Breast epithelium (tissue), 4 donors: Measurements from ENCODE around the gene SOX1. TPM values are rescaled to one million over a fixed set of nuclear protein-coding genes. Genes with fewer than 3 reads are reported as not detected.

Experiments
- DNase-seq, 2 donors: peaks; one replicate each; pipeline ENCODE4 v3.0.0-alpha.2; 2019; ENCODE audit warnings: low spot score in 2 of 2
- H3K27ac ChIP-seq, 2 donors: fragments of 200-600 bp; sonication (generic) in 1 of 2; one replicate each; pipeline ENCODE4 v1.5.1; 2016 to 2019; ENCODE audit warnings: mild to moderate bottlenecking in 1 of 2
- H3K27me3 ChIP-seq, 2 donors: fragments of 200-600 bp; sonication (generic) in 1 of 2; one replicate each; pipeline versions ENCODE4 v1.5.1 to v1.6.0; 2017 to 2019; ENCODE audit warnings: control low read depth in 1 of 2, mild to moderate bottlenecking in 1 of 2
- H3K36me3 ChIP-seq: fragments of 200-600 bp; one replicate; pipeline ENCODE4 v1.5.1; 2019
- H3K4me1 ChIP-seq, 2 donors: fragments of 200-600 bp; sonication (generic); one replicate each; pipeline ENCODE4 v1.5.1; 2016 to 2019; ENCODE audit warnings: control low read depth in 1 of 2
- H3K4me3 ChIP-seq, 3 donors: fragments of 200-600 bp; sonication (generic); 1 replicate in 2 of 3; 2 replicates in 1 of 3; pipeline ENCODE4 v1.5.1; 2016 to 2019; ENCODE audit warnings: mild to moderate bottlenecking in 3 of 3, moderate library complexity in 2 of 3
- H3K9me3 ChIP-seq, 2 donors: fragments of 200-600 bp; sonication (generic) in 1 of 2; one replicate each; pipeline ENCODE4 v1.5.1; 2016 to 2019; ENCODE audit warnings: control low read depth in 1 of 2
- CTCF ChIP-seq, 3 donors: fragments of 450-650 bp; IDR thresholded peaks; one replicate each; pipeline ENCODE4 v1.5.1; 2016 to 2017; ENCODE audit warnings: antibody characterized with exemption in 3 of 3, mild to moderate bottlenecking in 3 of 3, moderate library complexity in 3 of 3
- POLR2A ChIP-seq: fragments of 450-650 bp; IDR thresholded peaks from one replicate; pipeline ENCODE4 v1.6.1; 2016; ENCODE audit warnings: antibody characterized with exemption, mild to moderate bottlenecking, moderate library complexity
- POLR2AphosphoS5 ChIP-seq, 3 donors: sonication (generic); formaldehyde crosslinking; IDR thresholded peaks; one replicate each; pipeline ENCODE4 v1.6.1; 2017; ENCODE audit warnings: antibody characterized with exemption in 3 of 3
- intact Hi-C: fragments of 100-400 bp; cut with DNase I; formaldehyde crosslinking; loops from one replicate; pipeline ENCODE4 v1.15.1; 2023; ENCODE audit warnings: low total_unique reads
- total RNA-seq, 3 donors: library from RNA; depleted of rRNA; stranded (reverse); fragments of >200 nt; gene quantifications; one replicate each; pipeline ENCODE4 v1.1.0, GENCODE V29; 2016

SOX1 gene
- total RNA-seq, 3 donors from 2014 or later = not detected

- DNase-seq = no peak
Observed at GRCh38 chr13:112078216-112078615, 11.3 kb downstream of the SOX1 start.

GRCh38 chr13:112078879-112079531 is 12.1 kb downstream of the SOX1 start:
- Histone ChIP-seq H3K9me3 (peaks cover 2 to 9% of the 10 kb centered on the region in 2 donors), H3K27ac (no peak overlapping the region), H3K36me3 (no peaks in the 10 kb centered on the region), H3K27me3 (peaks cover 0 to 45% of the 10 kb centered on the region in 2 donors), H3K4me1 (no peaks in the 10 kb centered on the region), H3K4me3 (no peak overlapping the region)
- intact Hi-C loops = no loop called here
- DNase-seq = no peak
- TF ChIP-seq POLR2A (no peak), POLR2AphosphoS5 (IDR thresholded peaks at IDR 0.05) (no peak), CTCF (IDR thresholded peaks at IDR 0.05) (no peak)

More at GRCh38 chr13:112078216-112078615, 11.3 kb downstream of the SOX1 start:
- TF ChIP-seq POLR2A = no peak
- no peak for TF ChIP-seq CTCF (IDR thresholded peaks at IDR 0.05)
- TF ChIP-seq POLR2AphosphoS5 (IDR thresholded peaks at IDR 0.05) = no peak
- H3K4me1 ChIP-seq = peaks cover 0 to 4% of the 10 kb centered on the region in 2 donors
- H3K36me3 ChIP-seq = no peaks in the 10 kb centered on the region
- no peak overlapping the region for H3K4me3 ChIP-seq
- intact Hi-C loops = no loop called here
- peaks cover 0 to 53% of the 10 kb centered on the region in 2 donors for H3K27me3 ChIP-seq
- peaks cover 0 to 1% of the 10 kb centered on the region in 2 donors for H3K9me3 ChIP-seq
- H3K27ac ChIP-seq = no peak overlapping the region

GRCh38 chr13:112079696-112080095 is 12.7 kb downstream of the SOX1 start:
- no peaks in the 10 kb centered on the region for H3K4me1 ChIP-seq
- DNase-seq = no peak
- peaks cover 2 to 16% of the 10 kb centered on the region in 2 donors for H3K9me3 ChIP-seq
- H3K4me3 ChIP-seq = no peak overlapping the region
- TF ChIP-seq POLR2AphosphoS5 (IDR thresholded peaks at IDR 0.05) (no peak), POLR2A (no peak), CTCF (IDR thresholded peaks at IDR 0.05) (no peak)
- peaks cover 0 to 38% of the 10 kb centered on the region in 2 donors for H3K27me3 ChIP-seq
- no peak overlapping the region for H3K27ac ChIP-seq
- intact Hi-C loops = no loop called here
- H3K36me3 ChIP-seq = no peaks in the 10 kb centered on the region

- no peak for TF ChIP-seq POLR2A
- no peak for TF ChIP-seq POLR2AphosphoS5 (IDR thresholded peaks at IDR 0.05)
- TF ChIP-seq CTCF (IDR thresholded peaks at IDR 0.05) = no peak
- Histone ChIP-seq H3K4me1 (no peaks in the 10 kb centered on the region), H3K27ac (no peak overlapping the region), H3K4me3 (no peak overlapping the region), H3K36me3 (no peaks in the 10 kb centered on the region), H3K27me3 (peaks cover 0 to 26% of the 10 kb centered on the region in 2 donors), H3K9me3 (peaks cover 6 to 29% of the 10 kb centered on the region in 2 donors)
- DNase-seq = no peak
- intact Hi-C loops = no loop called here
Observed at GRCh38 chr13:112083971-112084370, 17.0 kb downstream of the SOX1 start.

GRCh38 chr13:112092453-112092852 is 25.5 kb downstream of the SOX1 start:
- Histone ChIP-seq H3K9me3 (no peaks in the 10 kb centered on the region), H3K36me3 (no peaks in the 10 kb centered on the region), H3K4me3 (no peak overlapping the region), H3K27ac (no peak overlapping the region), H3K4me1 (no peaks in the 10 kb centered on the region), H3K27me3 (peaks cover 0 to 25% of the 10 kb centered on the region in 2 donors)
- DNase-seq = no peak
- intact Hi-C loops = no loop called here
- TF ChIP-seq CTCF (IDR thresholded peaks at IDR 0.05) (no peak), POLR2AphosphoS5 (IDR thresholded peaks at IDR 0.05) (no peak), POLR2A (no peak)
